ENCODE results near the gene FBXW9.
"Not testable (repeated sequence)": the region's sequence is repeated elsewhere in the genome, so short reads cannot be mapped to it uniquely, and the experiment has no call there.

FBXW9 gene

GRCh38 chr19:12656899-12657571 lies 39.4 kb downstream of the FBXW9 start:
- no peak for DNase-seq (ENCODE audit: low read depth in 2 of 2)

- DNase-seq (ENCODE audit: low read depth in 2 of 2): no peak
Observed at GRCh38 chr19:12655546-12655945, 40.9 kb downstream of the FBXW9 start.

- no peak for DNase-seq (ENCODE audit: low read depth in 2 of 2)
Observed at GRCh38 chr19:12652219-12652618, 44.2 kb downstream of the FBXW9 start.

- no peak for DNase-seq (ENCODE audit: low read depth in 2 of 2)
Observed at GRCh38 chr19:12649941-12650340, 46.5 kb downstream of the FBXW9 start.

- no peak for DNase-seq (ENCODE audit: low read depth in 2 of 2)
Observed at GRCh38 chr19:12648088-12648487, 48.3 kb downstream of the FBXW9 start.

GRCh38 chr19:12647490-12648071 lies 48.9 kb downstream of the FBXW9 start:
- DNase-seq (ENCODE audit: low read depth in 2 of 2): no peak

GRCh38 chr19:12647047-12647446 lies 49.4 kb downstream of the FBXW9 start:
- DNase-seq (ENCODE audit: low read depth in 2 of 2): no peak

GRCh38 chr19:12646551-12646950 lies 49.9 kb downstream of the FBXW9 start:
- no peak for DNase-seq (ENCODE audit: low read depth in 2 of 2)

- DNase-seq (ENCODE audit: low read depth in 2 of 2): not testable (repeated sequence)
Observed at GRCh38 chr19:12643716-12644115, 52.7 kb downstream of the FBXW9 start.

- DNase-seq (ENCODE audit: low read depth in 2 of 2): no peak
Observed at GRCh38 chr19:12642506-12642905, 53.9 kb downstream of the FBXW9 start.

- no peak for DNase-seq (ENCODE audit: low read depth in 2 of 2)
Observed at GRCh38 chr19:12641456-12641855, 55.0 kb downstream of the FBXW9 start.

- DNase-seq (ENCODE audit: low read depth in 2 of 2): peak; percentile 27 to 37
Observed at GRCh38 chr19:12639901-12640613, 56.4 kb downstream of the FBXW9 start.
